HG02852 (cell line): ENCODE results near the gene RMND5A.
"Not testable (repeated sequence)": the region's sequence is repeated elsewhere in the genome, so short reads cannot be mapped to it uniquely, and the experiment has no call there.

Experiments
- ATAC-seq: cut with Tn5 transposase; IDR thresholded peaks from one replicate; pipeline ENCODE4 v1.9.1; 2021; ENCODE audit warnings: mild to moderate bottlenecking, moderate library complexity; ENCODE audit not compliant: unreplicated experiment

The RMND5A gene

GRCh38 chr2:86719637-86720539 is at the start of gene RMND5A:
Gene RMND5A, plus strand, starts transcription at chr2:86720291. Its CDS starts 377 bp downstream, at chr2:86720668.
- peak; percentile 90 for ATAC-seq

- ATAC-seq = no peak
Observed at GRCh38 chr2:86671337-86671981, 48.6 kb upstream of the RMND5A start.

GRCh38 chr2:86672027-86672545 is 48.0 kb upstream of the RMND5A start:
- ATAC-seq = no peak

GRCh38 chr2:86673011-86673410 is 47.1 kb upstream of the RMND5A start:
- no peak for ATAC-seq

- no peak for ATAC-seq
Observed at GRCh38 chr2:86673986-86674670, 46.0 kb upstream of the RMND5A start.

GRCh38 chr2:86675104-86675503 is 45.0 kb upstream of the RMND5A start:
- ATAC-seq = no peak

GRCh38 chr2:86675511-86676015 is 44.5 kb upstream of the RMND5A start:
- no peak for ATAC-seq

- ATAC-seq = no peak
Observed at GRCh38 chr2:86677816-86678215, 42.3 kb upstream of the RMND5A start.

- no peak for ATAC-seq
Observed at GRCh38 chr2:86679036-86679435, 41.1 kb upstream of the RMND5A start.

- ATAC-seq = no peak
Observed at GRCh38 chr2:86685351-86685750, 34.7 kb upstream of the RMND5A start.

- no peak for ATAC-seq
Observed at GRCh38 chr2:86686460-86686859, 33.6 kb upstream of the RMND5A start.

GRCh38 chr2:86686905-86687304 is 33.2 kb upstream of the RMND5A start:
- ATAC-seq = no peak

GRCh38 chr2:86695053-86695691 is 24.9 kb upstream of the RMND5A start:
- no peak for ATAC-seq

GRCh38 chr2:86697551-86698104 is 22.5 kb upstream of the RMND5A start:
- no peak for ATAC-seq

- ATAC-seq = no peak
Observed at GRCh38 chr2:86700690-86701089, 19.4 kb upstream of the RMND5A start.

GRCh38 chr2:86703704-86704361 is 16.3 kb upstream of the RMND5A start:
- ATAC-seq = no peak

GRCh38 chr2:86704459-86704971 is 15.6 kb upstream of the RMND5A start:
- ATAC-seq = no peak

- ATAC-seq = no peak
Observed at GRCh38 chr2:86706220-86706619, 13.9 kb upstream of the RMND5A start.

- no peak for ATAC-seq
Observed at GRCh38 chr2:86706935-86707334, 13.2 kb upstream of the RMND5A start.

GRCh38 chr2:86708126-86708525 is 12.0 kb upstream of the RMND5A start:
- not testable (repeated sequence) for ATAC-seq
